Lower lobe of right lung (tissue), 2 donors: ENCODE data around the gene DDB1. TPM values are rescaled to one million over a fixed set of nuclear protein-coding genes. Genes with fewer than 3 reads are reported as not detected.

Experiments used
- ATAC-seq, 2 donors: fragments of 200-7000 bp; cut with Tn5 transposase; one replicate each; pipeline ENCODE4 v1.9.1; 2020 to 2022; ENCODE audit warnings: mild to moderate bottlenecking in 2 of 2, moderate library complexity in 2 of 2
- DNase-seq: peaks from one replicate; pipeline ENCODE4 v3.0.0-alpha.2; 2020
- H3K27ac ChIP-seq: fragments of 200-600 bp; one replicate; pipeline ENCODE4 v1.8.0; 2022
- H3K27me3 ChIP-seq: fragments of 200-600 bp; one replicate; pipeline ENCODE4 v1.8.0; 2022; ENCODE audit warnings: low read depth
- H3K36me3 ChIP-seq: fragments of 200-600 bp; one replicate; pipeline ENCODE4 v1.8.0; 2022; ENCODE audit warnings: mild to moderate bottlenecking
- H3K4me1 ChIP-seq: fragments of 200-600 bp; one replicate; pipeline ENCODE4 v1.8.0; 2022
- H3K4me3 ChIP-seq: fragments of 200-600 bp; one replicate; pipeline ENCODE4 v1.8.0; 2022; ENCODE audit warnings: mild to moderate bottlenecking
- H3K9me3 ChIP-seq: fragments of 200-600 bp; one replicate; pipeline ENCODE4 v1.8.0; 2022
- CTCF ChIP-seq: fragments of 200-600 bp; IDR thresholded peaks from one replicate; pipeline ENCODE4 v1.8.0; 2022; ENCODE audit warnings: antibody characterized with exemption, mild to moderate bottlenecking
- intact Hi-C: fragments of 100-400 bp; cut with DNase I; formaldehyde crosslinking; loops from one replicate; pipeline ENCODE4 v1.11.0; 2022
- total RNA-seq: library from RNA; stranded (reverse); fragmentation: NEBNext Ultra II Directional; extraction: Animal tissue kit (Norgen Biotek cat#: 25700); gene quantifications from one replicate; pipeline ENCODE4 v1.2.1, GENCODE V29; 2021
- donor health status: DM: no; HTN: yes; CAD: no; lungs with severe emphysema.

The DDB1 gene
- total RNA-seq, 1 donor from 2014 or later: 122 TPM

GRCh38 chr11:61337706-61338470, 5.0 kb upstream of the DDB1 start:
- TF ChIP-seq CTCF: no peak
- intact Hi-C loops: loop anchor here (10.0 kb wide), 1 partner anchor 57 kb away; the partner anchor contains the start of gene TMEM216
- DNase-seq (no peak), ATAC-seq (no peak)
- peaks cover 26% of the 10 kb centered on the region for H3K4me1 ChIP-seq
- H3K4me3 ChIP-seq: no peak overlapping the region
- H3K27me3 ChIP-seq: no peaks in the 10 kb centered on the region
- no peaks in the 10 kb centered on the region for H3K9me3 ChIP-seq
- no peak overlapping the region for H3K27ac ChIP-seq
- H3K36me3 ChIP-seq: peaks cover 9% of the 10 kb centered on the region

- Histone ChIP-seq H3K4me1 (peaks cover 37% of the 10 kb centered on the region), H3K27ac (peak overlapping the region; percentile 61), H3K27me3 (no peaks in the 10 kb centered on the region), H3K9me3 (no peaks in the 10 kb centered on the region), H3K4me3 (no peak overlapping the region), H3K36me3 (no peaks in the 10 kb centered on the region)
- intact Hi-C loops: loop anchor here (10.0 kb wide), 1 partner anchor 58 kb away; the partner anchor contains the start of gene TMEM216
- ATAC-seq: peak; percentile 75 to 79
- peak; percentile 97 for TF ChIP-seq CTCF
- peak; percentile 86 for DNase-seq
Measured at GRCh38 chr11:61336171-61336935, 3.4 kb upstream of the DDB1 start.

- intact Hi-C loops: loop anchor here (10.0 kb wide), 1 partner anchor 59 kb away; the partner anchor contains the start of gene TMEM216
- peak overlapping the region; percentile 61 for H3K27ac ChIP-seq
- DNase-seq (no peak), ATAC-seq (no peak)
- peaks cover 45% of the 10 kb centered on the region for H3K4me1 ChIP-seq
- TF ChIP-seq CTCF: no peak
- no peaks in the 10 kb centered on the region for H3K27me3 ChIP-seq
- H3K36me3 ChIP-seq: no peaks in the 10 kb centered on the region
- H3K9me3 ChIP-seq: no peaks in the 10 kb centered on the region
- no peak overlapping the region for H3K4me3 ChIP-seq
Measured at GRCh38 chr11:61335355-61335710, 2.4 kb upstream of the DDB1 start.

GRCh38 chr11:61334434-61335354, 1.8 kb upstream of the DDB1 start:
- Histone ChIP-seq H3K4me3 (no peak overlapping the region), H3K27me3 (no peaks in the 10 kb centered on the region), H3K9me3 (no peaks in the 10 kb centered on the region), H3K36me3 (peaks cover 4% of the 10 kb centered on the region), H3K27ac (no peak overlapping the region), H3K4me1 (peaks cover 45% of the 10 kb centered on the region)
- DNase-seq (no peak), ATAC-seq (no peak)
- intact Hi-C loops: loop anchor here (10.0 kb wide), 1 partner anchor 60 kb away; the partner anchor contains the start of gene TMEM216
- TF ChIP-seq CTCF: no peak
